Heart left ventricle (tissue), 13 donors: ENCODE data around the gene ZNF563.

Experiments used
- CTCF ChIP-seq, 12 donors: fragments of 200-600 bp; sonication (generic) in 4 of 12; IDR thresholded peaks; one replicate each; pipeline versions ENCODE4 v1.5.0 to v1.8.0; 2018 to 2022; ENCODE audit warnings: antibody characterized with exemption in 12 of 12, mild to moderate bottlenecking in 5 of 12
- POLR2A ChIP-seq, 2 donors: fragments of 450-650 bp; IDR thresholded peaks; one replicate each; pipeline ENCODE4 v1.6.1; 2017; ENCODE audit warnings: antibody characterized with exemption in 2 of 2, mild to moderate bottlenecking in 2 of 2, moderate library complexity in 2 of 2
- donor health status: ischemic (EF 13 %, LVEDD 7.1; RV severe dilation, severe dysfunction).
- donor health status: DM: no; HTN: yes; CAD: no.
- donor health status: DM: no; HTN: no; CAD: no.
- donor health status: ischemic (EF 25% LVEDD 6.9; RV normal size, moderate dysfunction).
- donor health status: ischemic (EF 25% LVEDD 5.7; RV mildly dilated, moderate dysfunction).
- donor health status: ischemic (EF 35%, LVEDD 5.7; RV mildly dilated, moderate dysfunction).
- donor health status: nonischemic (EF 11% LVEDD 7.7; RV severe dilation, severe dysfunction).
- donor health status: DM: yes; HTN: yes; CAD: no.
- donor health status: PGD.
- donor health status: ischemic (EF 29% LVEDD 5.4; RV normal size, mild dysfunction).
- donor health status: nonischemic (EF 23%, LVEDD 6.1; RV moderate dilation, normal function).

DNA sequence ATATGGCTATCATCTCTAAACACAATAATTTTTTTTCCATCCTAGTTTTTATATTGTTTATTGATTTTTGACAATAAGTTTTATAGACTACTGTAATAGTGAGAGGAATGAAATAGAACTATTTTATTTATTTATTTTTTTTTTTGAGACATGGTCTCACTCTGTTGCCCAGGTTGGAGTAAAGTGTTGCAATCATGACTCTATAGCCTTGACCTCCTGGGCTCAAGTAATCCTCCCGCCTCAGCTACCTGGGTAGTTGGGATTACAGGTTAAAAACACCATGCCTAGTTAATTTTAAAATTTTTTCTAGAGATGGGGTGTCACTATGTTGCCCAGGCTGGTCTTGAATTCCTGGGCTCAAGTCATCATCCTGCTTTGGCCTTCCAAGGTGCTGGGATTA, 40.6 kb upstream of the ZNF563 start:
- TF ChIP-seq CTCF (IDR thresholded peaks at IDR 0.05) (no peak), POLR2A (IDR thresholded peaks at IDR 0.05) (no peak)
